GM21576 (cell line): ENCODE data around the gene BTG2.
A peak's percentile ranks its signal among the peaks of the same experiment; 100 is the strongest.

Experiments used
- ATAC-seq: cut with Tn5 transposase; IDR thresholded peaks from one replicate; pipeline ENCODE4 v1.9.1; 2021; ENCODE audit warnings: mild to moderate bottlenecking, moderate library complexity; ENCODE audit not compliant: unreplicated experiment

Gene BTG2

GRCh38 chr1:203291201-203292096, 13.9 kb upstream of the BTG2 start:
- no peak for ATAC-seq

- ATAC-seq, result no peak
Observed at GRCh38 chr1:203295796-203296195, 9.5 kb upstream of the BTG2 start.

GRCh38 chr1:203296460-203297073, 8.8 kb upstream of the BTG2 start:
- ATAC-seq, result no peak

GRCh38 chr1:203299169-203299568, 6.2 kb upstream of the BTG2 start:
- peak; percentile 52 for ATAC-seq

- ATAC-seq, result peak; percentile 34
Observed at GRCh38 chr1:203299719-203300429, 5.4 kb upstream of the BTG2 start.

GRCh38 chr1:203300441-203301330, 4.6 kb upstream of the BTG2 start:
- ATAC-seq, result no peak

- no peak for ATAC-seq
Observed at GRCh38 chr1:203301331-203301668, 4.0 kb upstream of the BTG2 start.

GRCh38 chr1:203302456-203302855, 2.9 kb upstream of the BTG2 start:
- ATAC-seq, result no peak

- ATAC-seq, result no peak
Observed at GRCh38 chr1:203302894-203303293, 2.4 kb upstream of the BTG2 start.

- ATAC-seq, result no peak
Observed at GRCh38 chr1:203304391-203304918, 864 bp upstream of the BTG2 start.

- peak; percentile 0 for ATAC-seq
Observed at GRCh38 chr1:203305809-203306088, 430 bp downstream of the BTG2 start.

- ATAC-seq, result no peak
Observed at GRCh38 chr1:203306089-203306964, 1.0 kb downstream of the BTG2 start.

GRCh38 chr1:203306965-203307541, 1.7 kb downstream of the BTG2 start:
- ATAC-seq, result no peak

GRCh38 chr1:203307641-203308126, 2.4 kb downstream of the BTG2 start:
- no peak for ATAC-seq

GRCh38 chr1:203308328-203308922, 3.1 kb downstream of the BTG2 start:
- no peak for ATAC-seq

- ATAC-seq, result no peak
Observed at GRCh38 chr1:203308923-203309331, 3.6 kb downstream of the BTG2 start.

GRCh38 chr1:203311368-203312301, 6.3 kb downstream of the BTG2 start:
- ATAC-seq, result no peak
